ENCODE results near the gene ADCY5. TPM values are rescaled to one million over a fixed set of nuclear protein-coding genes. Genes with fewer than 3 reads are reported as not detected.

The ADCY5 gene
- total RNA-seq, 1 donor from 2014 or later = 32.2 TPM

DNA sequence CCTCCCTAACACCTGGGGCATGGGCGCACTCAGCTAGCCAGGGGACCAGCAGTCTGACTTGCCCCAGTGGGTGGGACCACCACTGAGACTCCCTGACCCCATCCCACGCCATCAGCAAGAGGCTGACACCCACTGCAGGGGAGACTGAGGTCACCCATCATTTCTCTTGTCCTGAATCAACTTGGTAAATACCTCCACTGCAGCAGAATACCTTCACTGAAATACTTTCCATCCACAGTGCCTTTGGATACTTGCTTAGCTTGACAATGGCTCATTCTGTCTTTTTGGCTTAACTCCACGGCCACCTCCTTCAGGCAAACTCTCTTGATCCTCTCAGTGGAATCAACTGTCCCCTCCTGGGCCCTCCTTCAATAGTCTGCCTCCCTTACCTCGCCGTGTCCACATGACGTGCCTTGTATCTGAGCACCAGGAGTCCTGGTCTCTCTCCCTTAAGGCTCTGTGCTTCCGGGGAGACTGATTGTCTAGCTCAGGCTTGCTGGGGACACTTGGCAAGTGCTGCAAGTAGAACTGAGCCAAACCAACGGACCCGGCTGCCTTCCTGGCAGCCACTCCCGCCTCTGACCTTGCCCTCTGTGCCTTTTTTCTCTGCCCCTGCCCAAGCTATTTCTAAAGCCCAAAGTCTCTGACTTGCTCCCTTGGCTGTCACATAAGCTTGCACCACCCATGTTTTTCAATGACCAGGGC, 119.1 kb downstream of the ADCY5 start:
- H3K4me1 ChIP-seq = peaks cover 14 to 67% of the 10 kb centered on the region in 2 donors

DNA sequence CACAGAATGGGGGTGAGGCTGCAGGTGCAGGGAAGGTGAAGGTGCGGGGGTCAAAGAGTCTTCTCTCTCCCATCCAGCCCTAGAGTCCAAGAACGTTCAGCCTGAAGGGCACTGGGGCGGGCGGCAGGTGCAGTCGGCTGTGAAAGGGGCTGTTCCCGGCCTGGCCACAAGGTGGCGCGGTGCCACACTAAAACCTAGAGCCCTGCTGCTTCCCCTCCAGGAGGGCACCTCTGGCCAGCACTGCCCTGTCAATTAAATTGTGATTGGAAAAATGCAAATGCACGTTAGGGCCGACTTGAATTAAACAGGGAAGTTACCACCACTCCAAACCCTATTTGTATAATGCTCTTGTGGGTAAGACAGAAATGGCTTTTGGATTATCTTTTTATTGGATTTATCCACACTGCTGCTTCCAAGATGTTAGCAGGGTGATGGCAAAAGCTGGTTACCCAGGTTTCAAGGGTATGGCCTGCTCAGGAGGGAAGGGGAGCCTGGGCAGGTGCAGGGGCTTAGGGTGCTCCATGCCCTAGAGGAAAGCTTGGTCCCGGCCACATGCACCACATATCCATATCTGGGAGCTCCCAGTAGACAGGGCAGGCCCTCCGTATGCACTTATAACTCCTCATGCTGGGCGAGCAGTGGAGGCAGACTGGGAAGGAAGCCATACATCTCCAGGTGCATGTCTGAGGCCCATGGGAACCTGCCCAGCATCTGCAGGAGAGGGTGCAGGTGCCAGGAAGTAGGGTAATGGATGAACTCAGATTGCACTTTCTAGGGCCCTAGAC, 119.8 kb downstream of the ADCY5 start:
- H3K4me1 ChIP-seq = peaks cover 14 to 66% of the 10 kb centered on the region in 2 donors

More for the DNA sequence above, 119.1 kb downstream of the ADCY5 start:
- Histone ChIP-seq H3K27ac (peak overlapping the region; percentile 86), H3K36me3 (peaks cover 4 to 6% of the 10 kb centered on the region in 2 donors), H3K9me3 (no peaks in the 10 kb centered on the region), H3K27me3 (no peaks in the 10 kb centered on the region), H3K4me3 (peak overlapping the region in 1 of 2 donors; percentile 41)
- intact Hi-C loops (cut with DNase I) = loop anchor here (1.0 to 2.0 kb wide), 4 partner anchors 43 to 229 kb away; no protein-coding TSS in a partner anchor
- no peak for DNase-seq (ENCODE audit: low spot score in 2 of 2)
- TF ChIP-seq, protein P1, sequence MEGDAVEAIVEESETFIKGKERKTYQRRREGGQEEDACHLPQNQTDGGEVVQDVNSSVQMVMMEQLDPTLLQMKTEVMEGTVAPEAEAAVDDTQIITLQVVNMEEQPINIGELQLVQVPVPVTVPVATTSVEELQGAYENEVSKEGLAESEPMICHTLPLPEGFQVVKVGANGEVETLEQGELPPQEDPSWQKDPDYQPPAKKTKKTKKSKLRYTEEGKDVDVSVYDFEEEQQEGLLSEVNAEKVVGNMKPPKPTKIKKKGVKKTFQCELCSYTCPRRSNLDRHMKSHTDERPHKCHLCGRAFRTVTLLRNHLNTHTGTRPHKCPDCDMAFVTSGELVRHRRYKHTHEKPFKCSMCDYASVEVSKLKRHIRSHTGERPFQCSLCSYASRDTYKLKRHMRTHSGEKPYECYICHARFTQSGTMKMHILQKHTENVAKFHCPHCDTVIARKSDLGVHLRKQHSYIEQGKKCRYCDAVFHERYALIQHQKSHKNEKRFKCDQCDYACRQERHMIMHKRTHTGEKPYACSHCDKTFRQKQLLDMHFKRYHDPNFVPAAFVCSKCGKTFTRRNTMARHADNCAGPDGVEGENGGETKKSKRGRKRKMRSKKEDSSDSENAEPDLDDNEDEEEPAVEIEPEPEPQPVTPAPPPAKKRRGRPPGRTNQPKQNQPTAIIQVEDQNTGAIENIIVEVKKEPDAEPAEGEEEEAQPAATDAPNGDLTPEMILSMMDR (IDR thresholded peaks at IDR 0.05) = no peak

DNA sequence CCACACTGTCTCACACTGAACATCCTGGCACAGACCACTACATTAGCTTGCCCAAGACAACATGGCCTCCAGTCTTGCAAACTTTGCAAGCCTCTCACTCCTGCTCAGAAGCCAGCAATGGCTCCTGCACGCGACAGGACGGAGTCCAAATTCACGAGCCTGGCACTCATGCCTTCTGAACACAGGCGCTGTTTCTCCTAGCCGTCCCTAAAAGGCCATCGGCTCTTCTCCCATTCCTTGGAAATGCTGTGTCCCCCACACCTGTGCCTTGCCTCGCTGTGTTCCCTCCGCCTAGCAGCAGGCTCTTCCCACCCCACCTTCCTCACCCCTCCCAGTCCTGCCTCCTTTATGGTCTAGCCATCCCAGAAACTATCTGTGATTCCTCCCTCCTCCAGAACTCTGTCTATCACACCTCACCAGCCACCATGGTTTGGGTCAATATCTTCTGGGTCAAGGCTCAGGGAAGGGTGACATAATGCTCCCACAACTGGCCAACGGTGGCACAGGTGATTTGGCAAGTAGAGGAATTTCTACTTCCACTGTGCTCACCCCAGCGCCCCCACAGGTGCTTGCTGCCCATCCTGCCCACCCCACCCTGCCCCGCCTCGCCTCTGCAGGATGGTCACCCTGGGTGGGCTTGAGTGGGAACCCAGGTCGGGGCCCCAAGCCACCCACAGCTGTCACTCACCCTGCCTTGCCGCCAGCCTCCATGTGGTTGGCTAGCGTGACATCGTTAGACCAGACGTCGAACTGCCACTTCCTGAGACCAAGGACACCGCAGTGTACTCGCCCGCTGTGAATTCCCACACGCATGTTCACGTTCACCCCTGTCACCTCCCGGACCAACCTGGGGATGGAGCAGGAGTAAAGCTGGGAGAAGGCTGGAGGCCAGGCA, 120.7 kb downstream of the ADCY5 start:
- Histone ChIP-seq H3K9me3 (no peaks in the 10 kb centered on the region), H3K4me1 (peaks cover 14 to 58% of the 10 kb centered on the region in 2 donors), H3K36me3 (peaks cover 4 to 11% of the 10 kb centered on the region in 2 donors), H3K27me3 (no peaks in the 10 kb centered on the region), H3K27ac (peak overlapping the region; percentile 1 to 34), H3K4me3 (no peak overlapping the region)
- no peak for DNase-seq (ENCODE audit: low spot score in 2 of 2)
- intact Hi-C loops (cut with DNase I) = loop anchor here (2.0 kb wide), 1 partner anchor 231 kb away; no protein-coding TSS in a partner anchor
- TF ChIP-seq, protein P1 (IDR thresholded peaks at IDR 0.05) = no peak

More for the DNA sequence above, 119.8 kb downstream of the ADCY5 start:
- TF ChIP-seq, protein P1 (IDR thresholded peaks at IDR 0.05) = peak; percentile 93 to 96 (median 96)
- H3K9me3 ChIP-seq = no peaks in the 10 kb centered on the region
- H3K4me3 ChIP-seq = no peak overlapping the region
- peak overlapping the region; percentile 86 for H3K27ac ChIP-seq
- intact Hi-C loops (cut with DNase I) = loop anchor here (1.0 to 2.0 kb wide), 3 partner anchors 116 to 230 kb away; no protein-coding TSS in a partner anchor
- no peaks in the 10 kb centered on the region for H3K27me3 ChIP-seq
- DNase-seq (ENCODE audit: low spot score in 2 of 2) = peak in 1 of 2 donors; percentile 88
- H3K36me3 ChIP-seq = peaks cover 4 to 6% of the 10 kb centered on the region in 2 donors

DNA sequence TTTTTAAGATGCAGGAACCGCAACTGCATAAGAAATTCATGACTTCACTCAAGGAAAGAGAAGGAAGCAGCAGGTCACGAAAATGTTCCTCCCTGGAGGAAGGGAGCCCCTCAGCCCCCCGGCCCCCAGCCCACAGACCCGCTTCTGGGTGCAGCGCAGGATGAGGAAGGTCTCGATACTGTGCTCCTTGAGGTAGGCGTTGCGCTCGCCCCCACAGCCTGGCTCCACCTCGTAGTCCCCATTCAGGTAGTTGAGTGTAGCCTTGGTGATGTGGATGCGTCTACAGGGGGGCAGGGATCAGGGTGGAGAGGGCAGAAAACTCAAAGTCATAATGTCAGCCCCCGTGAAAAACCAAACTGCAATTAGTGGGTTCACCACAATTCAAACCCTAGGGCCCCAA, 121.4 kb downstream of the ADCY5 start:
- H3K27ac ChIP-seq = no peak overlapping the region
- H3K27me3 ChIP-seq = no peaks in the 10 kb centered on the region
- peaks cover 5 to 11% of the 10 kb centered on the region in 2 donors for H3K36me3 ChIP-seq
- DNase-seq (ENCODE audit: low spot score in 2 of 2) = no peak
- H3K4me3 ChIP-seq = no peak overlapping the region
- peaks cover 14 to 55% of the 10 kb centered on the region in 2 donors for H3K4me1 ChIP-seq
- no peaks in the 10 kb centered on the region for H3K9me3 ChIP-seq
- intact Hi-C loops (cut with DNase I) = no loop called here
- TF ChIP-seq, protein P1 (IDR thresholded peaks at IDR 0.05) = no peak

DNA sequence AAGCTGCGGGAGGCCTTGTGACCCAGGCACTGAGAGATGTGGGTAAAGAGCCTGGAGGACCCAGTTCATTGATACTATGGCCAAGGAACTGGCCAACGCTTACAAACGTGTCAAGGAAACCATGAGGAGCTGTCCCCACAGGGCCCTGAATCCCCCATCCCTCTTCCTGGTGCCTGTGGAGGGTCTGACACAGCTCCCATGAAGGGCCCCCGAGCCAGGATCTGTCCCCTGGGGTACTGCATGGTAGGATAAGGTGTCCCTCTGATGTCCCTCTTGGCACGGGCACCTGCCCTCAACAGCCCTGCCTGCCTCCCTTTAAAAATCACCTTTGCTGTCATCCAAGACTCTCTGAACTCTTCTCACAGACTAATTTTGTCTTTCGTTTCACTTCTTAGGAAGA, 122.4 kb downstream of the ADCY5 start:
- intact Hi-C loops (cut with DNase I) = no loop called here
- H3K4me3 ChIP-seq = no peak overlapping the region

More for the DNA sequence above, 122.4 kb downstream of the ADCY5 start:
- peaks cover 11 to 21% of the 10 kb centered on the region in 2 donors for H3K36me3 ChIP-seq
- TF ChIP-seq, protein P1 (IDR thresholded peaks at IDR 0.05) = no peak
- peaks cover 10 to 46% of the 10 kb centered on the region in 2 donors for H3K4me1 ChIP-seq
- no peaks in the 10 kb centered on the region for H3K27me3 ChIP-seq
- peak overlapping the region in 1 of 2 donors; percentile 32 for H3K27ac ChIP-seq
- no peak for DNase-seq (ENCODE audit: low spot score in 2 of 2)
- H3K9me3 ChIP-seq = no peaks in the 10 kb centered on the region
